ENCODE measurements around the gene NUMB. TPM values are rescaled to one million over a fixed set of nuclear protein-coding genes. Genes with fewer than 3 reads are reported as not detected.

NUMB gene
- polyA plus RNA-seq, 1 donor, result 29.7 TPM

GRCh38 chr14:73245480-73246325 is 212.6 kb downstream of the NUMB start:
- no peak for DNase-seq (ENCODE audit: low read depth)

GRCh38 chr14:73244541-73245290 is 213.6 kb downstream of the NUMB start:
- no peak for DNase-seq (ENCODE audit: low read depth)

GRCh38 chr14:73243748-73244147 is 214.6 kb downstream of the NUMB start:
- no peak for DNase-seq (ENCODE audit: low read depth)

DNA sequence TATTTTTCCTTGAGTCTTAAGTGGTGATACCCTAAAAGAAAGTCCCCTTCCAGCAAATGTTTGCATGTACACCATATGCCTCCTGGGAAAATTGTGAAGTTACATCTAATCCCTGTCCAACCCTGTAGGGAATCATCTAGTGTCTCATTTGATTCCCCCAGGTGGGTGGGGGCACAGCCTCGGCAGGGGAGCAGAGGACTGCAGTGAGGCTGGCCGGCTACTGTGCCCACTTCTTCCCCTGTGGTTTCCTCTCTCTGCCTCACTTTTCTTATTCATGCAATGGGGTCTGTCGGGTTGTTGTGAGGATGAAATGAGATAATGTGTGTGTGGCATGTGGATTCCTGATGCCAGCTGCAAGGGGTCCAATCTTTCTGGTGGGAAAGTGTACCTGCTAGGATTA is 215.0 kb downstream of the NUMB start:
- DNase-seq (ENCODE audit: low read depth), result no peak

DNA sequence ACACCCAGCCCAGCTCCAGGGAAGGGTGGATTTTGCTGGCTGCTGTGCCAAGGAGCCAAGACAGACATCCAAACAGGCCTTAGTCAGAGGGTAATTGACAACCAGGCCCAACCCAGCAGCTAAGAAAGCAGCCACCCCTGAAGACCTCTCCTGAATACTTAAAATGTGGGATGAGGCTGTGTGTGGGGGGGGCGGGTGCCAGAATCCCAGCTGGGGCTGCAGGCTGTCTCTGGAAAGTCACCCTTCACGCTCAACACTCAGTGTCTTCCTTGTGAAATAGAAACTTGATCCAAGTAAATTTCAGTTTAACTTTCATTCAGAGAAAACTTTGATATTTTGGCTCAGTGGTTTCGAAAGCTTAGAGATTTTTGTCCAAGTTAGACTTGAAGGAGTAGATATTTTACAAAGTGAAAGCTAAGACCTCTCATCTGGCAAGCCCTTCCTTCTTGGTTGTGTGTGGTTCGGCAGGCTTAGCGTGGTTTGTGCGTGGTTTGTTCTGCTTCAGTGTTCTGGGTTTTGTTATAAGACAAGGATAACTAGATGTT is 215.9 kb downstream of the NUMB start:
- DNase-seq (ENCODE audit: low read depth), result no peak

GRCh38 chr14:73241481-73242165 is 216.7 kb downstream of the NUMB start:
- DNase-seq (ENCODE audit: low read depth), result no peak

- DNase-seq (ENCODE audit: low read depth), result no peak
These were observed 217.4 kb downstream of the NUMB start for GRCh38 chr14:73240816-73241480.

- no peak for DNase-seq (ENCODE audit: low read depth)
These were observed 218.7 kb downstream of the NUMB start for GRCh38 chr14:73239393-73240241.

GRCh38 chr14:73238941-73239340 is 219.4 kb downstream of the NUMB start:
- DNase-seq (ENCODE audit: low read depth), result no peak

GRCh38 chr14:73238424-73238852 is 219.9 kb downstream of the NUMB start:
- DNase-seq (ENCODE audit: low read depth), result no peak

DNA sequence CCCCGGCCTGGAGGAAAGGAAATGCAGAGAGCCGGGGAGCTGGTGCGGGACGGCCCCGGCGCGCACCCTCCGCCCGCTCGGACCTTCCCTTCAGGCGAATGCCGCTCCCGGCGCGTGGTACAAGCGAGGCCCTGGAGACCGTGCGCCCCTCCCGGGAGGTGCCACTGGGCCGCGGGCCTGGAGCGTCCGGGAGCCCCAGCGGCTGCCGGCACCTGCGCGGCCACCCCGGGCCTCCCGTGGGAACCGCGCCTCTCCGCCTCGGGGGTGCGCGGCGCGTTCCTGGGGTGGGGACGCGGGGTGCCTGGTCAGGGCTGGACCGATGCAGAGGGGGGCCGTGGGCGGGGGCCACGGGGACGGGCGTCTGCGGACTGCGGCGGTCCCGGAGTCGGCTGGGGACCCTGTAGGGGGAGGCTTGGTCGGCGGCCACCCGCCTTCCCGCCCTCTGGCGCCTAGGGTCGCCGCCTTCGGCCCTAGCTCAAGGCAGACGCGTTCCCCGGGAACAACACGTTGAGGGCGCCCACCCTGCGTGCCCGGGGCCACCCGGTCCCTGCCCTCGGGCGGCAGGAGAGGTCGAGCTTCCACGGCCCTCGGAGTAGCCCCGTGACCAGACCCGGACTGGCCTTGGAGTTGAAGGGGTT is 220.4 kb downstream of the NUMB start:
- no peak for DNase-seq (ENCODE audit: low read depth)

- no peak for DNase-seq (ENCODE audit: low read depth)
These were observed 221.0 kb downstream of the NUMB start, which contains the start of gene PAPLN for GRCh38 chr14:73237219-73237785. Gene PAPLN, plus strand, starts transcription at chr14:73237506. Its CDS starts 2,273 bp downstream, at chr14:73239779.

DNA sequence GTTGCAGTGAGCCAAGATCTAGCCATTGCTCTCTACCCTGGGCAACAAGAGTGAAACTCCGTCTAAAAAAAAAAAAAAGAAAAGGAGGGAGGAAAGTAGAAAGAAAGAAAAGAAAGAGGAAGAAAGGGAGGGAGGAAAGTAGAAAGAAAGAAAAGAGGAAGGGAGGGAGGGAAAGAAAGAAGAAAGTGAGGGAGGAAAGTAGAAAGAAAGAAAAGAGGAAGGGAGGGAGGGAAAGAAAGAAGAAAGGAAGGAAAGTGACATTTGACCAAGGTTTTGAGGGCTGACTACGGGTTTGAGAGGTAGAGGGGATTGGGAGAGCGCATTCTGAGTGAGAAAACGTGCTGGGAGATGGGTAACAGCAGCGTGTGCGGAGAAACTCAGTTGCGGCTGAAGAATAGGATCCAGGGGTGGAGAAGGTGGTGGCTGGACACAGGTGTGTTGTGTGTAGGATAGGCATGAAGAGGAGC is 221.6 kb downstream of the NUMB start:
- no peak for DNase-seq (ENCODE audit: low read depth)

DNA sequence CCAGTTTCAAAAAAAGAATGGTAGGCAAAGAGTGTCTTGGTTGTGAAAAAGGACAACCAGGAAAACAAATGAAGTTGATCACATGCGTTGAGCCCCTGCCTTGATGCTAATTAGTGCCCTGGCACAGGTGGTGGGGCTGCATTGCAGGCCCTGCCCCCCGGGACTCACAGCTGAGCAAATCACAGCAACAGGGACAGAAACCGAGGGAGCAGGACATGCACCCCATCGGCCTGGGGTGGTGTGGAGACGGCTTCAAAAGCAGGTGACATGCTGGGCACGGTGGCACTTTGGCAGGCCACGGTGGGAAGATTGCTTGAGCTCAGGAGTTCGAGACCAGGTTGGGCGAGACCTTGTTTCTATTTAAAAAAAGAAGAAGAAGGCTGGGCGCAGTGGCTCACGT is 222.2 kb downstream of the NUMB start:
- no peak for DNase-seq (ENCODE audit: low read depth)

- DNase-seq (ENCODE audit: low read depth), result no peak
These were observed 222.7 kb downstream of the NUMB start for GRCh38 chr14:73235531-73236155.

GRCh38 chr14:73234586-73235394 is 223.6 kb downstream of the NUMB start:
- no peak for DNase-seq (ENCODE audit: low read depth)

GRCh38 chr14:73234029-73234428 is 224.3 kb downstream of the NUMB start:
- no peak for DNase-seq (ENCODE audit: low read depth)

GRCh38 chr14:73233564-73233963 is 224.8 kb downstream of the NUMB start:
- no peak for DNase-seq (ENCODE audit: low read depth)
